BLaER1 treated with 17β-estradiol and CSF1 and Interleukin-3, amounts not matched to agents 10 nM and 100 nM (cell line): ENCODE measurements around the gene CSRP1.

Source experiments
- H3K27ac ChIP-seq, 11 experiments: shearing (Covaris generic); formaldehyde crosslinking; 2 replicates each; pipeline ENCODE4 v1.8.1; 2022
- H3K27me3 ChIP-seq, 11 experiments: shearing (Covaris generic); formaldehyde crosslinking; 2 replicates each; pipeline ENCODE4 v1.8.1; 2022
- H3K36me3 ChIP-seq, 11 experiments: shearing (Covaris generic); formaldehyde crosslinking; 2 replicates each; pipeline ENCODE4 v1.8.1; 2022
- H3K4me1 ChIP-seq, 10 experiments: shearing (Covaris generic); formaldehyde crosslinking; 2 replicates each; pipeline ENCODE4 v1.8.1; 2022
- H3K4me2 ChIP-seq, 11 experiments: shearing (Covaris generic); formaldehyde crosslinking; 2 replicates each; pipeline ENCODE4 v1.8.1; 2022
- H3K4me3 ChIP-seq, 10 experiments: shearing (Covaris generic); formaldehyde crosslinking; 2 replicates each; pipeline ENCODE4 v1.8.1; 2022
- H3K9ac ChIP-seq, 11 experiments: shearing (Covaris generic); formaldehyde crosslinking; 2 replicates each; pipeline ENCODE4 v1.8.1; 2022
- H3K9me3 ChIP-seq, 11 experiments: shearing (Covaris generic); formaldehyde crosslinking; replicated peaks in 1 of 11; 2 replicates each; pipeline ENCODE4 v1.8.1; 2022
- H4K20me1 ChIP-seq, 11 experiments: shearing (Covaris generic); formaldehyde crosslinking; 2 replicates each; pipeline ENCODE4 v1.8.1; 2022
- Cebpa-rat ChIP-seq, 11 experiments: shearing (Covaris generic); IDR thresholded peaks; 2 replicates each; pipeline ENCODE4 v1.8.1; 2022

The CSRP1 gene

GRCh38 chr1:201505503-201505890, 1.4 kb downstream of the CSRP1 start:
- H3K4me3 ChIP-seq: peak overlapping the region in 8 of 10 experiments; percentile 69 to 89 (median 75); a peak in 14 of 20 replicates
- peak overlapping the region; percentile 12 to 86 (median 80); a peak in 18 of 22 replicates for H3K9ac ChIP-seq
- no peaks in the 10 kb centered on the region for H3K9me3 ChIP-seq
- 0 out of 22 replicates have a peak overlapping the region, but pooled peaks of 2 of the 11 experiments have one; percentile 75 to 76 for H3K27ac ChIP-seq
- H3K4me1 ChIP-seq: peaks cover 35 to 65% (median 52%) of the 10 kb centered on the region in 10 experiments
- TF ChIP-seq Cebpa-rat (IDR thresholded peaks at IDR 0.05): no peak
- H4K20me1 ChIP-seq: peaks cover 0 to 47% (median 12%) of the 10 kb centered on the region in 11 experiments; a peak in 12 of 22 replicates
- peak overlapping the region; percentile 82 to 97 (median 94) for H3K4me2 ChIP-seq
- H3K27me3 ChIP-seq: no peaks in the 10 kb centered on the region
- H3K36me3 ChIP-seq: peaks cover 0 to 9% (median 0%) of the 10 kb centered on the region in 11 experiments; a peak in 2 of 22 replicates

GRCh38 chr1:201504799-201505502, 2.0 kb downstream of the CSRP1 start:
- H3K4me3 ChIP-seq: peak overlapping the region in 6 of 10 experiments; percentile 69 to 89 (median 76); a peak in 6 of 20 replicates
- H4K20me1 ChIP-seq: peaks cover 0 to 52% (median 17%) of the 10 kb centered on the region in 11 experiments; a peak in 12 of 22 replicates
- peaks cover 35 to 64% (median 52%) of the 10 kb centered on the region in 10 experiments for H3K4me1 ChIP-seq
- no peak overlapping the region for H3K27ac ChIP-seq
- no peaks in the 10 kb centered on the region for H3K9me3 ChIP-seq
- H3K36me3 ChIP-seq: peaks cover 0 to 13% (median 0%) of the 10 kb centered on the region in 11 experiments; a peak in 3 of 22 replicates
- TF ChIP-seq Cebpa-rat (IDR thresholded peaks at IDR 0.05): no peak
- H3K4me2 ChIP-seq: peak overlapping the region; percentile 82 to 97 (median 94)
- H3K9ac ChIP-seq: peak overlapping the region in 6 of 11 experiments; percentile 25 to 86 (median 80); a peak in 8 of 22 replicates
- H3K27me3 ChIP-seq: no peaks in the 10 kb centered on the region

GRCh38 chr1:201504179-201504631, 2.7 kb downstream of the CSRP1 start:
- Histone ChIP-seq H3K4me2 (peak overlapping the region in 2 of 11 experiments; percentile 82 to 92; a peak in 4 of 22 replicates), H3K27me3 (no peaks in the 10 kb centered on the region), H3K9ac (no peak overlapping the region), H3K27ac (no peak overlapping the region), H3K9me3 (no peaks in the 10 kb centered on the region), H3K36me3 (peaks cover 0 to 14% (median 0%) of the 10 kb centered on the region in 11 experiments; a peak in 3 of 22 replicates), H3K4me3 (no peak overlapping the region), H3K4me1 (peaks cover 29 to 57% (median 44%) of the 10 kb centered on the region in 10 experiments), H4K20me1 (peaks cover under 1 to 60% (median 21%) of the 10 kb centered on the region in 11 experiments; a peak in 14 of 22 replicates)
- TF ChIP-seq Cebpa-rat (IDR thresholded peaks at IDR 0.05): no peak

- peak overlapping the region in 1 of 11 experiments; percentile 21; a peak in 1 of 22 replicates for H3K9ac ChIP-seq
- H3K27ac ChIP-seq: no peak overlapping the region
These were observed 3.3 kb downstream of the CSRP1 start for GRCh38 chr1:201503397-201504176.

GRCh38 chr1:201502511-201502857, 4.4 kb downstream of the CSRP1 start:
- no peak overlapping the region for H3K4me3 ChIP-seq
- H3K4me2 ChIP-seq: no peak overlapping the region
- H3K27me3 ChIP-seq: no peaks in the 10 kb centered on the region
- H3K4me1 ChIP-seq: peaks cover 25 to 49% (median 37%) of the 10 kb centered on the region in 10 experiments
- H3K9ac ChIP-seq: no peak overlapping the region
- no peak for TF ChIP-seq Cebpa-rat (IDR thresholded peaks at IDR 0.05)
- H3K9me3 ChIP-seq: no peaks in the 10 kb centered on the region
- H3K36me3 ChIP-seq: peaks cover 0 to 22% (median 5%) of the 10 kb centered on the region in 11 experiments; a peak in 6 of 22 replicates
- H4K20me1 ChIP-seq: peaks cover 4 to 73% (median 24%) of the 10 kb centered on the region in 11 experiments; a peak in 17 of 22 replicates
- H3K27ac ChIP-seq: no peak overlapping the region

More at GRCh38 chr1:201503397-201504176, 3.3 kb downstream of the CSRP1 start:
- Histone ChIP-seq H3K36me3 (peaks cover 0 to 16% (median 0%) of the 10 kb centered on the region in 11 experiments; a peak in 6 of 22 replicates), H3K4me1 (peaks cover 29 to 54% (median 42%) of the 10 kb centered on the region in 10 experiments), H3K4me2 (peak overlapping the region in 3 of 11 experiments; percentile 3 to 44 (median 12); a peak in 4 of 22 replicates), H3K4me3 (no peak overlapping the region), H3K9me3 (no peaks in the 10 kb centered on the region), H3K27me3 (no peaks in the 10 kb centered on the region), H4K20me1 (peaks cover 4 to 66% (median 23%) of the 10 kb centered on the region in 11 experiments; a peak in 17 of 22 replicates)
- no peak for TF ChIP-seq Cebpa-rat (IDR thresholded peaks at IDR 0.05)

GRCh38 chr1:201501812-201502510, 5.0 kb downstream of the CSRP1 start:
- Histone ChIP-seq H3K36me3 (peaks cover 0 to 24% (median 5%) of the 10 kb centered on the region in 11 experiments; a peak in 6 of 22 replicates), H3K9ac (no peak overlapping the region), H3K27ac (no peak overlapping the region), H3K9me3 (no peaks in the 10 kb centered on the region), H3K27me3 (no peaks in the 10 kb centered on the region), H3K4me3 (no peak overlapping the region), H3K4me1 (peaks cover 20 to 44% (median 32%) of the 10 kb centered on the region in 10 experiments), H3K4me2 (no peak overlapping the region), H4K20me1 (peaks cover 4 to 73% (median 24%) of the 10 kb centered on the region in 11 experiments; a peak in 17 of 22 replicates)
- TF ChIP-seq Cebpa-rat (IDR thresholded peaks at IDR 0.05): no peak

- Histone ChIP-seq H3K27me3 (no peaks in the 10 kb centered on the region), H3K9me3 (no peaks in the 10 kb centered on the region), H3K36me3 (peaks cover 0 to 30% (median 5%) of the 10 kb centered on the region in 11 experiments; a peak in 9 of 22 replicates), H3K27ac (no peak overlapping the region), H3K4me2 (no peak overlapping the region), H3K4me3 (no peak overlapping the region), H3K4me1 (peaks cover 18 to 41% (median 31%) of the 10 kb centered on the region in 10 experiments), H4K20me1 (peaks cover 4 to 81% (median 26%) of the 10 kb centered on the region in 11 experiments; a peak in 17 of 22 replicates), H3K9ac (no peak overlapping the region)
- no peak for TF ChIP-seq Cebpa-rat (IDR thresholded peaks at IDR 0.05)
These were observed 5.8 kb downstream of the CSRP1 start for GRCh38 chr1:201501144-201501543.

- H3K27ac ChIP-seq: no peak overlapping the region
- no peak for TF ChIP-seq Cebpa-rat (IDR thresholded peaks at IDR 0.05)
- H3K36me3 ChIP-seq: peaks cover 2 to 35% (median 10%) of the 10 kb centered on the region in 11 experiments; a peak in 20 of 22 replicates
- H4K20me1 ChIP-seq: peaks cover 4 to 84% (median 26%) of the 10 kb centered on the region in 11 experiments; a peak in 17 of 22 replicates
- H3K9ac ChIP-seq: no peak overlapping the region
- H3K4me3 ChIP-seq: no peak overlapping the region
- H3K4me2 ChIP-seq: no peak overlapping the region
- H3K9me3 ChIP-seq: no peaks in the 10 kb centered on the region
- H3K4me1 ChIP-seq: peaks cover 13 to 41% (median 29%) of the 10 kb centered on the region in 10 experiments
- H3K27me3 ChIP-seq: no peaks in the 10 kb centered on the region
These were observed 6.2 kb downstream of the CSRP1 start for GRCh38 chr1:201500670-201501120.
